DOHH2 (cell line): ENCODE results near the gene DIP2C.

ENCODE experiments used
- CTCF ChIP-seq: fragments of 200-600 bp; sonication (generic); IDR thresholded peaks from one replicate; pipeline ENCODE4 v1.5.1; 2014; ENCODE audit warnings: antibody characterized with exemption, mild to moderate bottlenecking, low read depth, low read length; ENCODE audit not compliant: poor library complexity, severe bottlenecking
- EZH2phosphoT487 ChIP-seq: fragments of 200-600 bp; sonication (generic); IDR thresholded peaks from 2 replicates; pipeline ENCODE4 v1.6.1; 2017; ENCODE audit warnings: borderline replicate concordance, mild to moderate bottlenecking, antibody characterized with exemption, low read length, moderate library complexity, mixed read lengths

GRCh38 chr10:411603-412002 is 277.9 kb downstream of the DIP2C start:
- TF ChIP-seq EZH2phosphoT487: no peak
- TF ChIP-seq CTCF: no peak
